WTC11 (cell line): ENCODE measurements around the gene AFAP1L2.

ENCODE experiments used
- E2F4 ChIP-seq: sonication (generic); formaldehyde crosslinking; IDR thresholded peaks from 2 replicates; pipeline ENCODE4 v1.8.1; 2022; ENCODE audit warnings: low read depth, mild to moderate bottlenecking, moderate library complexity, missing genetic modification reagents, borderline replicate concordance
- ELF4 ChIP-seq: sonication (generic); formaldehyde crosslinking; IDR thresholded peaks from 2 replicates; pipeline ENCODE4 v1.8.1; 2022; ENCODE audit warnings: low read depth, mild to moderate bottlenecking, moderate library complexity, missing genetic modification reagents
- TF ChIP-seq, protein P1 (sequence below): fragments of 200-600 bp; IDR thresholded peaks from 2 replicates; pipeline ENCODE4 v1.8.0; 2022; ENCODE audit warnings: antibody characterized with exemption

DNA sequence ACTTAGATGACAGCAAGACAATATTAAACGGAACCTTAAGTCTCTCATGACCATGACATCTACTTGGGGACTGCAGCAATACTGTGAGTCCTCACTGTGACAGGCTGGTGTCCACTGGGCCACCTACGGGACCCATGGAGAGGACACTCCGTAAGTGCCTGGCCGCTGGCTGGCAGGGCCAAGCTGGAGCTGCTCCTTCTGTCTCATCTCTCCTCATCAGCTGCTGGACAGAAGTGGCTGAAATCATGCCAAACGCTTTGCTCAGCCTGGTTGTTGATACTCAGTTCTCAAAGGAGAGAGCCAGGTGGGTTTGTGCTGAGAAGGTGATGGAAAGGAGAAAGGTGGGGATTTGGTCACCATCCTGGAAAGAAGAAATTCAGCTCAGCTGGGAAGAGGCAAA, 33.3 kb downstream of the AFAP1L2 start:
- TF ChIP-seq, protein P1, sequence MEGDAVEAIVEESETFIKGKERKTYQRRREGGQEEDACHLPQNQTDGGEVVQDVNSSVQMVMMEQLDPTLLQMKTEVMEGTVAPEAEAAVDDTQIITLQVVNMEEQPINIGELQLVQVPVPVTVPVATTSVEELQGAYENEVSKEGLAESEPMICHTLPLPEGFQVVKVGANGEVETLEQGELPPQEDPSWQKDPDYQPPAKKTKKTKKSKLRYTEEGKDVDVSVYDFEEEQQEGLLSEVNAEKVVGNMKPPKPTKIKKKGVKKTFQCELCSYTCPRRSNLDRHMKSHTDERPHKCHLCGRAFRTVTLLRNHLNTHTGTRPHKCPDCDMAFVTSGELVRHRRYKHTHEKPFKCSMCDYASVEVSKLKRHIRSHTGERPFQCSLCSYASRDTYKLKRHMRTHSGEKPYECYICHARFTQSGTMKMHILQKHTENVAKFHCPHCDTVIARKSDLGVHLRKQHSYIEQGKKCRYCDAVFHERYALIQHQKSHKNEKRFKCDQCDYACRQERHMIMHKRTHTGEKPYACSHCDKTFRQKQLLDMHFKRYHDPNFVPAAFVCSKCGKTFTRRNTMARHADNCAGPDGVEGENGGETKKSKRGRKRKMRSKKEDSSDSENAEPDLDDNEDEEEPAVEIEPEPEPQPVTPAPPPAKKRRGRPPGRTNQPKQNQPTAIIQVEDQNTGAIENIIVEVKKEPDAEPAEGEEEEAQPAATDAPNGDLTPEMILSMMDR, result no peak
- TF ChIP-seq ELF4 (CRISPR knock-in tag) (no peak), E2F4 (CRISPR knock-in tag) (no peak)
